ENCODE data around the gene TRAM2. TPM values are rescaled to one million over a fixed set of nuclear protein-coding genes. Genes with fewer than 3 reads are reported as not detected.

Gene TRAM2
- total RNA-seq, 1 donor: 5.7 TPM

DNA sequence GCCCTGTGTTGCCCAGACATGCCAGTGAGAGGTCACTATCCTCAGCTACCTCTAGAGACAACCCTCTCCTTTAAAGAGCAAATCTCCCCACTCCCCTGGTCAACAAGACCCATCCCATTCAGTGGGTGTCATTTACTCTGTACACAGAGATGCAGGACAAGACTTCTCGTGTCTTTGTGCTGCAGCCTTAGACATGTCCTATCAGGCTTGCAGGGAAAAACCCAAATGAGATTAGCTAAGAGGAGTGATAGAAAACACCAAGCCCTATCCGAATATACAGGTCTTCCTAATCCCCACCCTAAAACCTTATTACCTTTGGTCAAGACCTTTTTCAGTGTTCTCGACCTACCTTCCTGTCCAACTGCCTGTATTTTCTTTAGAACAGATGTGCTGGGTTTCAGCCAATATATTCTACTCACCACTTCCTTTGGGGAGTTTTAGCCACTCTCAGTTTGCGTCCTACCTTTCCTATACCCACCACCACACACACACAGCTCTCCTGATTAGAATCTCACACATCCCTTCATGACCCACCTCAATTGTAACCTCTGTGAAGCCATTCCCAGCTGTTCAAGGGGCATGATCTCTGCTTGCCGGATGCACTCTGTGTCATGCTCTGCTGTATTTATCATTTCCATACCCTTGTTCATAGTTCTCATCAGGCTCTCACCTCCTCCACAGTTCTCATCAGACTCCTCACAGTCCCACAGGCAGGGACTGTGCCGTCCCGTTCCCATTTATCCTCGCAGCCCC lies 39.7 kb downstream of the TRAM2 start:
- Histone ChIP-seq H3K4me1 (ENCODE audit: insufficient read depth, low read length) (peaks cover 16% of the 10 kb centered on the region), H3K4me3 (ENCODE audit: low read length) (no peak overlapping the region), H3K27me3 (ENCODE audit: insufficient read depth, low read length) (no peaks in the 10 kb centered on the region), H3K9me3 (ENCODE audit: low read depth, low read length) (no peaks in the 10 kb centered on the region)

DNA sequence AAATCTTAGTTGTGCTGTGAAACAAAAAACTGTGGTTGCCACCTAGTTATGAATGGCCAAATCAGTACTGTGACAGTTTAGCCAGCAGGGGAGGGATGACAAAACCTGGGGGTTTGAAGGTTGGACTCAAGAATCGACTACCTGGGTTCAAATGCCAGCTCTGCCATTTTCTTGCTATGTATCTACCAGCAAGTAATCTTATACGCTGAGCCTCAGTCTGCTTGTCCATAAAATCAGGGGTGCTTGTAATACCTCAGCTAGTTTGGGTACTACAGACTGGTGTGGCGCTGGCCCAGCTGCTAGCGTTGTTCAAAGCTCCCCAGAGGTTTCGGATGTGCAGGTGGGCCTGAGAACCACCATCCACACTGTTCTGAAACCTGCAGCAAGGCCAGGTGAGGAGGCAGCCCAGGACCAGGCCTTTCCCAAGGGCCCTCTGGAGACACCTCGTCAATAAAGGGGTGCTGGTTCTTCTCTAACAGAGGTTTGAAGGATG lies 40.4 kb downstream of the TRAM2 start:
- Histone ChIP-seq H3K27me3 (ENCODE audit: insufficient read depth, low read length) (no peaks in the 10 kb centered on the region), H3K9me3 (ENCODE audit: low read depth, low read length) (no peaks in the 10 kb centered on the region), H3K4me1 (ENCODE audit: insufficient read depth, low read length) (peaks cover 16% of the 10 kb centered on the region), H3K4me3 (ENCODE audit: low read length) (no peak overlapping the region)

GRCh38 chr6:52535711-52536423 lies 41.0 kb downstream of the TRAM2 start:
- H3K9me3 ChIP-seq (ENCODE audit: low read depth, low read length): no peaks in the 10 kb centered on the region
- no peak overlapping the region for H3K4me3 ChIP-seq (ENCODE audit: low read length)
- H3K4me1 ChIP-seq (ENCODE audit: insufficient read depth, low read length): peaks cover 16% of the 10 kb centered on the region
- H3K27me3 ChIP-seq (ENCODE audit: insufficient read depth, low read length): no peaks in the 10 kb centered on the region

DNA sequence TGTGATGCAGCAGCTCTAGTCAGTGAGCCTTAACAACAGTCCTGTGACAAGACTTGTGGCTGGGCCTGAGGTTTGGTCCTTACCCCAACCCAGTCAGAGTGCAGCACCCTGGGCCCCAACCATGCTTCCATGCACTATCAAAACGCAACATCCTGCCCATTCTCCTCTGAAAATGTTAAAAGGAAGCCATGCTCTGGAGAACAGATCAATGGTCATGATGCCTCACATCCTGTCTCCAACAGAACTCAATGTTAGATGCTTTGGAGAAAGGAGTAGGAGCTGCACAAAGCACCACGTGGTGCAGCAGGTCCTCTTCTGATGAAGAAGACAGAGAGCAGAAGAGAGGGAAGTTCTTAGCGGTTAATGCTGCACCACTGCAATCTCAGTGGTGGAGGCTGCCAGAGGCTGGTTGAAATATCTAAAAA lies 41.9 kb downstream of the TRAM2 start:
- Histone ChIP-seq H3K27me3 (ENCODE audit: insufficient read depth, low read length) (no peaks in the 10 kb centered on the region), H3K9me3 (ENCODE audit: low read depth, low read length) (no peaks in the 10 kb centered on the region), H3K4me1 (ENCODE audit: insufficient read depth, low read length) (peaks cover 16% of the 10 kb centered on the region), H3K4me3 (ENCODE audit: low read length) (no peak overlapping the region)

- peaks cover 16% of the 10 kb centered on the region for H3K4me1 ChIP-seq (ENCODE audit: insufficient read depth, low read length)
These were observed 42.5 kb downstream of the TRAM2 start for GRCh38 chr6:52534363-52534762.

DNA sequence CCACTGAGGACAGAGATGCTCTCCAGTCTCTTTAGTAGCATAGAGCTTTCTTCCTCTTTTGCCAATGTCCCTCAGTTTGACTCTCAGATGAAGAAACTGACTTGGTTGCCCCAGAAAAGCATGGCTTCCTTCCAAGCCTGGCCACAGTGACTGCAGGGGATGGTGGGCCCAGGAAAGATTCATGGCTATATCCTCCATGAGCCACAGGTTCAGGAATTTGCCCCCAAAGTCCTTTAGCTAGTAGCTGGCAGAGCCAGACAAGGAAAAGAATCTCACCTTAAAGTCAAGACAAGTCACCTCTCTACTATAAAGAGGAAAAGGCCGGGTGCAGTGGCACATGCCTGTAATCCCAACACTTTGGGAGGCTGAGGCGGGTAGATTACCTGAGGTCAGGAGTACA lies 43.4 kb downstream of the TRAM2 start:
- no peaks in the 10 kb centered on the region for H3K9me3 ChIP-seq (ENCODE audit: low read depth, low read length)
- H3K27me3 ChIP-seq (ENCODE audit: insufficient read depth, low read length): no peaks in the 10 kb centered on the region
- H3K4me1 ChIP-seq (ENCODE audit: insufficient read depth, low read length): peaks cover 16% of the 10 kb centered on the region
- no peak overlapping the region for H3K4me3 ChIP-seq (ENCODE audit: low read length)

More at GRCh38 chr6:52534363-52534762, 42.5 kb downstream of the TRAM2 start:
- no peak overlapping the region for H3K4me3 ChIP-seq (ENCODE audit: low read length)
- no peaks in the 10 kb centered on the region for H3K9me3 ChIP-seq (ENCODE audit: low read depth, low read length)
- no peaks in the 10 kb centered on the region for H3K27me3 ChIP-seq (ENCODE audit: insufficient read depth, low read length)

DNA sequence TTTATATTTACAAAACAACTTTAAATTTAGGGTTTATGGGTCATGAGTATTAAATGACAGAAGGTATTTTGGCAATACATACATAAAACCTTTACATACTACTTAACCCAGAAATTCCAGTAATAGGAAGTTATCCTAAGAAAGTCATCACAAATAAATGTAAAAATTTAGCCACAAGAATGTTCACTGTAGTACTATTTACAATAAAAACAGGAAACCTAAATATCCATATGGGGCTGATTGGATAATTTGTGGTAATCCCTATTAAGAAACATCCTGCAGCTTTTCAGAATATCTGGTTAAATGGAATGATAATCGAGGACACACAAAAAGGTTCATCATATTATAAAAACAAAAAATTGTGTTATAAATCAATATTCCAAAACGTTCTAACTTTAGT lies 44.4 kb downstream of the TRAM2 start:
- peaks cover 7% of the 10 kb centered on the region for H3K4me1 ChIP-seq (ENCODE audit: insufficient read depth, low read length)
- H3K9me3 ChIP-seq (ENCODE audit: low read depth, low read length): no peaks in the 10 kb centered on the region
- H3K4me3 ChIP-seq (ENCODE audit: low read length): no peak overlapping the region
- no peaks in the 10 kb centered on the region for H3K27me3 ChIP-seq (ENCODE audit: insufficient read depth, low read length)

DNA sequence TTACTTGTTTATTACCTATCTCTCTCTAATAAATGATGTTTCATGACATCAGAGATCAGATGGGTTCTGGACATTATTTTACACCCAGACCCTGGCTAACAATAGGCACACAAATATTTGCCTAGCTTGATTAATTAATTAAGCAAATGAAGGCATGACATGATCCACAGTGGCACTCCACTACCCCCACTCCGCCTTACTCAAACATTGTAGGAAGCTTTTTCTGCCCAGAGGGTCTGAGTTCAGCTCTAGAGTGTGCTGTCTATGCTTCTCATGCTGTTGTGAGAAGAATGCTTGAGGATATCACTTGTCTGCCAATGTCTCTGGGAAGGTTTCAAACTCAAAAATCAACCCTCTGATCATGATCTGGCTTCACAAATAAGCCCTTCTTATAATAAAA lies 45.0 kb downstream of the TRAM2 start:
- H3K27me3 ChIP-seq (ENCODE audit: insufficient read depth, low read length): no peaks in the 10 kb centered on the region
- H3K4me1 ChIP-seq (ENCODE audit: insufficient read depth, low read length): peaks cover under 1% of the 10 kb centered on the region
- no peaks in the 10 kb centered on the region for H3K9me3 ChIP-seq (ENCODE audit: low read depth, low read length)
- H3K4me3 ChIP-seq (ENCODE audit: low read length): no peak overlapping the region

DNA sequence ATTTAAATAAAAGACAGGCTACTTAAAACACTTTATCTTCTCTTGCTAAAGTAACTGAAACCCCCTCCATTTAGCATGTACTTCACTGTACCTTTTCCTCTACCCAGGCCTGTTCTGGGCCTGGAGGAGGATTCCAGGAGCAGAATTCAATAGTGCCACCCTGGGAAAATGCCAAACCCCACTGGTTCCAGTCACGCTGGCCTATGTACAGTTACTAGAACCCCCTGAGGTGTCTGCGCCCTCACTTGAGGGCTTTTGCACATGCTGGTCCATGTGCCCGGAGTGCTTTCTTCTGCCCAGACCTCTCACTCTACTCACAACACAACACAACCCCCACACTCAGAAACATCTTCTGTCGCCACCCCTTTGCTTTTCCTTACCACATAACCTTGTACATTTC lies 45.5 kb downstream of the TRAM2 start:
- no peaks in the 10 kb centered on the region for H3K27me3 ChIP-seq (ENCODE audit: insufficient read depth, low read length)
- no peaks in the 10 kb centered on the region for H3K4me1 ChIP-seq (ENCODE audit: insufficient read depth, low read length)
- H3K4me3 ChIP-seq (ENCODE audit: low read length): no peak overlapping the region
- H3K9me3 ChIP-seq (ENCODE audit: low read depth, low read length): no peaks in the 10 kb centered on the region

DNA sequence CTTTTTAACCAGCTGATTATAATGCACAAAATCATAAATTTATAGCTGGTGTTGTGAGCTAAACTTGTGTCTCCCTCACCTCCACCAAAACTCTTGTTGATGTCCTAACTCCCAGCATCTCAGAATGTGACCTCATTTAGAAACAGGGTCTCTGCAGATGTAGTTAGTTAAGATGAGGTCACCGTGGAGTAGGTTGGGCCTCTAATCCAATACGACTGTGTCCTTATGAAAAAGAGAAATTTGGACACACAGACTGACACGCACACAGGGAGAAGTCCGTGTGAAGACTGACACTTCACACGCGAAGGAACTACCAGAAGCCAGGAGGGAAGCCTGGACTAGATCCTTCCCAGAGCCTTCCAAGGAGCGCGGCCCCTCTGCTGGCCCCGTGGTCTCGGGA lies 46.5 kb downstream of the TRAM2 start:
- no peaks in the 10 kb centered on the region for H3K27me3 ChIP-seq (ENCODE audit: insufficient read depth, low read length)
- H3K4me3 ChIP-seq (ENCODE audit: low read length): no peak overlapping the region

GRCh38 chr6:52529311-52529710 lies 47.5 kb downstream of the TRAM2 start:
- H3K4me3 ChIP-seq (ENCODE audit: low read length): no peak overlapping the region
- H3K4me1 ChIP-seq (ENCODE audit: insufficient read depth, low read length): no peaks in the 10 kb centered on the region
- H3K27me3 ChIP-seq (ENCODE audit: insufficient read depth, low read length): no peaks in the 10 kb centered on the region
- H3K9me3 ChIP-seq (ENCODE audit: low read depth, low read length): no peaks in the 10 kb centered on the region

More for the DNA sequence above, 46.5 kb downstream of the TRAM2 start:
- Histone ChIP-seq H3K4me1 (ENCODE audit: insufficient read depth, low read length) (no peaks in the 10 kb centered on the region), H3K9me3 (ENCODE audit: low read depth, low read length) (no peaks in the 10 kb centered on the region)

- Histone ChIP-seq H3K4me1 (ENCODE audit: insufficient read depth, low read length) (no peaks in the 10 kb centered on the region), H3K9me3 (ENCODE audit: low read depth, low read length) (no peaks in the 10 kb centered on the region), H3K27me3 (ENCODE audit: insufficient read depth, low read length) (no peaks in the 10 kb centered on the region), H3K4me3 (ENCODE audit: low read length) (no peak overlapping the region)
These were observed 49.4 kb downstream of the TRAM2 start for GRCh38 chr6:52527436-52527835.

DNA sequence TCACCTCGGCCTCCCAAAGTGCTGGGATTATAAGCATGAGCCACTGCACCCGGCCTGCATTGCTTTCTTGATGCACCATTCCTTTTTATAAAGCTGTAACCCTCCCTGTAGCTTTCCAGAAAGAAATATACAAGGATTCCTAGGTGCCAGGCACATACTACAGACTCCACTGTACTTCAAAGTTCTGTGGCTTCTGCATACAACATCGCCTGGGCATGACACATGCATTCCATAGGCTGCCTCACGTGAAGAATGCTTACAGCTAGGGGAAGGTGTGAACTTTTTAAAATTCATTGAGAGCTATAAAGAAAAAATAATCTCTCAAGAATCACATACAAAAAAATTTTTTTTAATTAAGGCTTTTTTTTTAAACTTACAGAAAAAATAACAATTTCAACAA lies 50.2 kb downstream of the TRAM2 start:
- Histone ChIP-seq H3K4me3 (ENCODE audit: low read length) (no peak overlapping the region), H3K9me3 (ENCODE audit: low read depth, low read length) (no peaks in the 10 kb centered on the region), H3K27me3 (ENCODE audit: insufficient read depth, low read length) (no peaks in the 10 kb centered on the region), H3K4me1 (ENCODE audit: insufficient read depth, low read length) (no peaks in the 10 kb centered on the region)

- H3K9me3 ChIP-seq (ENCODE audit: low read depth, low read length): no peaks in the 10 kb centered on the region
- H3K4me1 ChIP-seq (ENCODE audit: insufficient read depth, low read length): no peaks in the 10 kb centered on the region
- no peaks in the 10 kb centered on the region for H3K27me3 ChIP-seq (ENCODE audit: insufficient read depth, low read length)
- H3K4me3 ChIP-seq (ENCODE audit: low read length): no peak overlapping the region
These were observed 51.9 kb downstream of the TRAM2 start for GRCh38 chr6:52524918-52525317.

DNA sequence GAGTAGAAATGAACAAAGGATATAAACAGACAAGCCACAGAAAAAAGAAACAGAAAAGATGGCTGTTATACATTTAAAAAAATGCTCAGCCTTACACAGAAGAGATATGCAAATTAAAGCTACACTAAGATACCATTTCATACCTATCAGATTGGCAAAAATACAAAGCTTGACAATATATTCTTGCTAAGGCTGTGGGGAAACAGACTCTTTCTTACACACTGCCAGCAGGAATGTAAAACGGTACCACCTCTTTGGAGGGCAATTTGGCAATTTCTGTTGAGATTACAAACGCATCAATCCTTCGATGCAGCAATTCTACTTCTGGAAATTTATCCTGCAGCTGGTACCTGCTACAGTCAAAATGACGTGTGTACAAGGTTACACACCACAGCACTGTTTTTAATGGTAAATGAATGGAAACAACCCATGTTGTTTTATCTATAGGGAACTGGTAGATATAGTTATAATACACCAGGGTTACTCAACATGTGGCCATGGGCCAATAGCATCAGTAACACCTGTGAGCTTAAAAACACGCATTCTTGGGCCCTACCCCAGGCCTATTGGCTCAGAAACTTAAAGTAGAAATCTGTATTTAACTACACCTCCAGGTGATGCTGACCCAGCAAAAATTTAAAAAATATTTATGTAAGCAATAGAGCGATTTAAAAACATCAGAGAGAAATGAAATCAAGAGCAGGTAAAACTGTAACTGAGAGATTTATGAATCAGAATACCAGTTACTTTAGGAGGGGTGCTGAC lies 53.3 kb downstream of the TRAM2 start:
- Histone ChIP-seq H3K4me1 (ENCODE audit: insufficient read depth, low read length) (no peaks in the 10 kb centered on the region), H3K9me3 (ENCODE audit: low read depth, low read length) (no peaks in the 10 kb centered on the region), H3K4me3 (ENCODE audit: low read length) (no peak overlapping the region), H3K27me3 (ENCODE audit: insufficient read depth, low read length) (no peaks in the 10 kb centered on the region)
